ENCODE measurements around the gene PNISR. TPM values are rescaled to one million over a fixed set of nuclear protein-coding genes. Genes with fewer than 3 reads are reported as not detected.
"Not testable (repeated sequence)": the region's sequence is repeated elsewhere in the genome, so short reads cannot be mapped to it uniquely, and the experiment has no call there.

The PNISR gene
- total RNA-seq, result 63.7 TPM
- long read RNA-seq, full-length matches to known transcripts, result 46 of 86 reads
- long read RNA-seq, partial matches to known transcripts, result 16 of 86 reads
- long read RNA-seq, other reads (novel, unspliced or antisense), result 24 of 86 reads

GRCh38 chr6:99424761-99425646, at the start of gene PNISR:
PNISR (minus strand) TSS chr6:99425308; CDS start chr6:99414659, 10,649 bp downstream.
- intact Hi-C loops (cut with DNase I), result loop anchor here (2.0 to 10.0 kb wide), 3 partner anchors 30 to 92 kb away; partner anchors contain the start of genes COQ3 and USP45
- DNase-seq (ENCODE audit: low spot score), result peak; percentile 93

GRCh38 chr6:99473730-99474129, 48.6 kb upstream of the PNISR start:
- DNase-seq (ENCODE audit: low spot score), result no peak
- intact Hi-C loops (cut with DNase I), result no loop called here

- intact Hi-C loops (cut with DNase I), result no loop called here
- DNase-seq (ENCODE audit: low spot score), result no peak
These were observed 46.5 kb upstream of the PNISR start for GRCh38 chr6:99471638-99472037.

GRCh38 chr6:99467509-99468106, 42.5 kb upstream of the PNISR start:
- intact Hi-C loops (cut with DNase I), result loop anchor here (5.0 kb wide), 1 partner anchor 280 kb away; no protein-coding TSS in a partner anchor
- no peak for DNase-seq (ENCODE audit: low spot score)

- intact Hi-C loops (cut with DNase I); DNase-seq (ENCODE audit: low spot score): not testable (repeated sequence)
These were observed 34.0 kb upstream of the PNISR start for GRCh38 chr6:99459133-99459532.

- intact Hi-C loops (cut with DNase I), result no loop called here
- no peak for DNase-seq (ENCODE audit: low spot score)
These were observed 33.2 kb upstream of the PNISR start for GRCh38 chr6:99458319-99458718.

GRCh38 chr6:99446076-99446475, 21.0 kb upstream of the PNISR start:
- intact Hi-C loops (cut with DNase I), result no loop called here
- DNase-seq (ENCODE audit: low spot score), result no peak

- intact Hi-C loops (cut with DNase I), result no loop called here
- no peak for DNase-seq (ENCODE audit: low spot score)
These were observed 9.8 kb upstream of the PNISR start for GRCh38 chr6:99434702-99435530.

GRCh38 chr6:99432877-99433276, 7.8 kb upstream of the PNISR start:
- no peak for DNase-seq (ENCODE audit: low spot score)
- intact Hi-C loops (cut with DNase I), result no loop called here

GRCh38 chr6:99431901-99432300, 6.8 kb upstream of the PNISR start:
- intact Hi-C loops (cut with DNase I), result no loop called here
- no peak for DNase-seq (ENCODE audit: low spot score)

GRCh38 chr6:99427988-99428387, 2.9 kb upstream of the PNISR start:
- DNase-seq (ENCODE audit: low spot score), result no peak
- intact Hi-C loops (cut with DNase I), result loop anchor here (5.0 to 10.0 kb wide), 2 partner anchors 89 to 93 kb away; partner anchors contain the start of gene USP45

- no peak for DNase-seq (ENCODE audit: low spot score)
- intact Hi-C loops (cut with DNase I), result loop anchor here (5.0 to 10.0 kb wide), 2 partner anchors 91 to 92 kb away; partner anchors contain the start of gene USP45
These were observed 1.3 kb upstream of the PNISR start for GRCh38 chr6:99426451-99426757.

GRCh38 chr6:99425647-99426450, 741 bp upstream of the PNISR start:
- DNase-seq (ENCODE audit: low spot score), result peak; percentile 84
- intact Hi-C loops (cut with DNase I), result loop anchor here (2.0 to 10.0 kb wide), 3 partner anchors 31 to 91 kb away; partner anchors contain the start of genes COQ3 and USP45

GRCh38 chr6:99424022-99424421, 1.1 kb downstream of the PNISR start:
- intact Hi-C loops (cut with DNase I), result loop anchor here (2.0 to 10.0 kb wide), 2 partner anchors 29 to 89 kb away; partner anchors contain the start of gene COQ3
- DNase-seq (ENCODE audit: low spot score), result no peak

- DNase-seq (ENCODE audit: low spot score), result no peak
- intact Hi-C loops (cut with DNase I), result loop anchor here (10.0 kb wide), 1 partner anchor 88 kb away; no protein-coding TSS in a partner anchor
These were observed 2.2 kb downstream of the PNISR start for GRCh38 chr6:99422912-99423311.

GRCh38 chr6:99416892-99417767, 8.0 kb downstream of the PNISR start:
- intact Hi-C loops (cut with DNase I), result no loop called here
- no peak for DNase-seq (ENCODE audit: low spot score)

GRCh38 chr6:99416226-99416625, 8.9 kb downstream of the PNISR start:
- DNase-seq (ENCODE audit: low spot score), result no peak
- intact Hi-C loops (cut with DNase I), result no loop called here

GRCh38 chr6:99415446-99415845, 9.7 kb downstream of the PNISR start:
- intact Hi-C loops (cut with DNase I), result no loop called here
- no peak for DNase-seq (ENCODE audit: low spot score)
